ENCODE measurements around the gene NFIC. TPM values are rescaled to one million over a fixed set of nuclear protein-coding genes. Genes with fewer than 3 reads are reported as not detected.

The NFIC gene
- total RNA-seq, 4 donors from 2014 or later: 76.2 to 183 (median 132) TPM

DNA sequence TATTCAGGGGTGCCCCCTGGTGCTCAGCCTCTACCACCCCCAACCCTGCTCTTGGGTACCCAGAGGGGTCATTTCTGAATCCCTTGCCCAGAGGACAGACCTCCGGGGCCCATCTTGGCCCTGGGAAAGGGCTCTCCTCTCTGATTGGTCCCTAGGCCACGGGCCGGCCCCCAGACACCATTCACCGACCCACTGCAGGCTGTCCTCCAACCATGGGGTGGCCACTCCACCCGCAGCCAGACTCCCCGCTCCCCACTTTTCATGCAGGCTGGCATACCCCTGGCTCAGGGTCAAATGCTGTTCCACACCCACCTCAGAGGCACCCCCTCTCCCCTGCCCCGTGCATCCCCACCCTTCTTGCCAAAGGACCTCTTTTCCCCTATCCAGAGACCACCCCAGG lies 99.2 kb downstream of the NFIC start:
- H3K27ac ChIP-seq: no peak overlapping the region
- intact Hi-C loops (cut with DNase I): no loop called here
- no peaks in the 10 kb centered on the region for H3K27me3 ChIP-seq
- no peak for DNase-seq
- no peak overlapping the region for H3K4me3 ChIP-seq (replicated peaks in 1 of 3)
- TF ChIP-seq CTCF (IDR thresholded peaks at IDR 0.05): no peak
- no peak for TF ChIP-seq POLR2A (IDR thresholded peaks at IDR 0.05)
- H3K4me1 ChIP-seq: peaks cover 0 to 3% of the 10 kb centered on the region in 2 donors
- WGBS, 2 donors: 80 to 87% methylated on average over 7 of the region's 7 CpGs
- peaks cover 15 to 17% of the 10 kb centered on the region in 2 donors for H3K36me3 ChIP-seq
- H3K9me3 ChIP-seq: no peaks in the 10 kb centered on the region

DNA sequence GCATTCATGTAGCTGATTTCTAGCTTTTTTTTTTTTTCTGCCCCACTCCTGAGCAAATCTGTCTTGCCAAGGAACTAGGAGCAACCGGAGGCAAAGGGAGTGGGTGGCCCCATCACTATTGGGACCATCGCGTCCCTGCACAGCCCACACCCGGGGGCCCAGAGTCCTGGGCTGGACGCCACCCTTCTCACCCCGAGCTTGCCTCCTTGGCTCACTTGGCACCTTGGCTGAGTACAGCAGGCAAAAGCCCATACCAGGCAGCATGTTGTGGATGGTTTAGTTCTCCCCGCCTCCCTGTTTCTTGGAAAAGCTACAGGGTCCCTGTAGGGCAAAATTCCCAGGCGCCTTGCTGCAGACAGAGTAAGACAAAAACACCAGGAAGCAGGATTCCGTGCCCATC lies 100.3 kb downstream of the NFIC start:
- Histone ChIP-seq H3K27me3 (no peaks in the 10 kb centered on the region), H3K9me3 (no peaks in the 10 kb centered on the region), H3K27ac (no peak overlapping the region), H3K36me3 (peaks cover 15 to 17% of the 10 kb centered on the region in 2 donors), H3K4me1 (peaks cover 0 to 3% of the 10 kb centered on the region in 2 donors), H3K4me3 (replicated peaks in 1 of 3) (no peak overlapping the region)
- no peak for TF ChIP-seq POLR2A (IDR thresholded peaks at IDR 0.05)
- no peak for TF ChIP-seq CTCF (IDR thresholded peaks at IDR 0.05)
- no peak for DNase-seq
- intact Hi-C loops (cut with DNase I): no loop called here
- 75 to 77% methylated on average over 9 of the region's 9 CpGs for WGBS, 2 donors

GRCh38 chr19:3467437-3468198 lies 101.2 kb downstream of the NFIC start:
- Histone ChIP-seq H3K9me3 (no peaks in the 10 kb centered on the region), H3K27me3 (no peaks in the 10 kb centered on the region), H3K27ac (no peak overlapping the region), H3K36me3 (peaks cover 15 to 16% of the 10 kb centered on the region in 2 donors), H3K4me1 (peaks cover 0 to 6% of the 10 kb centered on the region in 2 donors), H3K4me3 (replicated peaks in 1 of 3) (no peak overlapping the region)
- no peak for DNase-seq
- 92 to 94% methylated on average over 7 to 8 of the region's 10 CpGs for WGBS, 2 donors
- TF ChIP-seq POLR2A (IDR thresholded peaks at IDR 0.05): no peak
- no peak for TF ChIP-seq CTCF (IDR thresholded peaks at IDR 0.05)
- intact Hi-C loops (cut with DNase I): no loop called here

- no peak for DNase-seq
These were observed 101.8 kb downstream of the NFIC start for GRCh38 chr19:3468211-3468610.

More at GRCh38 chr19:3468211-3468610, 101.8 kb downstream of the NFIC start:
- 79 to 93% methylated on average over 2 to 3 of the region's 3 CpGs for WGBS, 2 donors
- Histone ChIP-seq H3K4me3 (replicated peaks in 1 of 3) (no peak overlapping the region), H3K36me3 (peaks cover 10% of the 10 kb centered on the region in 2 donors), H3K4me1 (peaks cover 0 to 6% of the 10 kb centered on the region in 2 donors), H3K27me3 (no peaks in the 10 kb centered on the region), H3K27ac (peak overlapping the region in 1 of 3 donors; percentile 17), H3K9me3 (no peaks in the 10 kb centered on the region)
- intact Hi-C loops (cut with DNase I): no loop called here
- TF ChIP-seq CTCF (IDR thresholded peaks at IDR 0.05) (no peak), POLR2A (IDR thresholded peaks at IDR 0.05) (no peak)
